ENCODE measurements around the gene PSMA7.

GRCh38 chr20:62116558-62117361 is 26.4 kb downstream of the PSMA7 start:
- TF ChIP-seq CTCF (IDR thresholded peaks at IDR 0.05) = no peak
- TF ChIP-seq ZFX (IDR thresholded peaks at IDR 0.05; ENCODE audit: borderline replicate concordance) = no peak
